Tibial nerve (tissue), 4 donors: Measurements from ENCODE around the gene PKP2. TPM values are rescaled to one million over a fixed set of nuclear protein-coding genes. Genes with fewer than 3 reads are reported as not detected.
A peak's percentile ranks its signal among the peaks of the same experiment; 100 is the strongest.

ENCODE experiments used
- DNase-seq, 2 donors: peaks; one replicate each; pipeline ENCODE4 v3.0.0-alpha.2; 2019; ENCODE audit warnings: low spot score in 2 of 2
- H3K27ac ChIP-seq, 4 donors: fragments of 200-600 bp; sonication (generic) in 3 of 4; one replicate each; pipeline ENCODE4 v1.5.1; 2017 to 2019; ENCODE audit warnings: mild to moderate bottlenecking in 1 of 4
- H3K27me3 ChIP-seq, 2 donors: fragments of 200-600 bp; sonication (generic) in 1 of 2; one replicate each; pipeline versions ENCODE4 v1.5.1 to v1.6.0; 2017 to 2019
- H3K36me3 ChIP-seq, 3 donors: fragments of 200-600 bp; sonication (generic); one replicate each; pipeline ENCODE4 v1.5.1; 2018 to 2019
- H3K4me1 ChIP-seq, 4 donors: fragments of 200-600 bp; sonication (generic) in 3 of 4; one replicate each; pipeline ENCODE4 v1.5.1; 2017 to 2019
- H3K4me3 ChIP-seq, 4 donors: fragments of 200-600 bp; sonication (generic) in 3 of 4; one replicate each; pipeline ENCODE4 v1.5.1; 2017 to 2019; ENCODE audit warnings: mild to moderate bottlenecking in 1 of 4, moderate library complexity in 1 of 4
- H3K9me3 ChIP-seq, 4 donors: fragments of 200-600 bp; sonication (generic) in 3 of 4; one replicate each; pipeline ENCODE4 v1.5.1; 2017 to 2019
- EP300 ChIP-seq, 2 donors: sonication (generic); formaldehyde crosslinking; IDR thresholded peaks; one replicate each; pipeline ENCODE4 v1.6.1; 2017; ENCODE audit warnings: antibody characterized with exemption in 2 of 2, mild to moderate bottlenecking in 1 of 2
- POLR2A ChIP-seq, 2 donors: fragments of 450-650 bp; IDR thresholded peaks; one replicate each; pipeline ENCODE4 v1.6.1; 2017; ENCODE audit warnings: antibody characterized with exemption in 2 of 2, mild to moderate bottlenecking in 2 of 2, moderate library complexity in 2 of 2
- WGBS, 2 donors: methylation state at CpG; one replicate each; pipeline ENCODE4 v1.1.5; 2018; 5-methylcytosine and 5-hydroxymethylcytosine counted together
- total RNA-seq, 4 donors: library from RNA; depleted of rRNA; stranded (reverse); fragments of >200 nt; gene quantifications; one replicate each; pipeline ENCODE4 v1.1.0, GENCODE V29; 2016
- TF ChIP-seq, protein P1 (sequence below), 5 experiments: fragments of 200-600 bp in 3 of 5; fragments of 450-650 bp in 2 of 5; sonication (generic) in 3 of 5; IDR thresholded peaks; one replicate each; pipeline ENCODE4 v1.5.1; 2016 to 2019; ENCODE audit warnings: antibody characterized with exemption in 5 of 5, mild to moderate bottlenecking in 3 of 5, moderate library complexity in 2 of 5

Gene PKP2
- total RNA-seq, 4 donors from 2014 or later = 35.0 to 45.0 (median 42.5) TPM

GRCh38 chr12:32917094-32917611, 20.6 kb upstream of the PKP2 start:
- Histone ChIP-seq H3K4me1 (peaks cover 0 to 11% (median 0%) of the 10 kb centered on the region in 4 donors), H3K36me3 (no peaks in the 10 kb centered on the region), H3K9me3 (no peaks in the 10 kb centered on the region), H3K4me3 (no peak overlapping the region), H3K27me3 (no peaks in the 10 kb centered on the region), H3K27ac (peak overlapping the region in 1 of 4 donors; percentile 77)
- TF ChIP-seq, protein P1, sequence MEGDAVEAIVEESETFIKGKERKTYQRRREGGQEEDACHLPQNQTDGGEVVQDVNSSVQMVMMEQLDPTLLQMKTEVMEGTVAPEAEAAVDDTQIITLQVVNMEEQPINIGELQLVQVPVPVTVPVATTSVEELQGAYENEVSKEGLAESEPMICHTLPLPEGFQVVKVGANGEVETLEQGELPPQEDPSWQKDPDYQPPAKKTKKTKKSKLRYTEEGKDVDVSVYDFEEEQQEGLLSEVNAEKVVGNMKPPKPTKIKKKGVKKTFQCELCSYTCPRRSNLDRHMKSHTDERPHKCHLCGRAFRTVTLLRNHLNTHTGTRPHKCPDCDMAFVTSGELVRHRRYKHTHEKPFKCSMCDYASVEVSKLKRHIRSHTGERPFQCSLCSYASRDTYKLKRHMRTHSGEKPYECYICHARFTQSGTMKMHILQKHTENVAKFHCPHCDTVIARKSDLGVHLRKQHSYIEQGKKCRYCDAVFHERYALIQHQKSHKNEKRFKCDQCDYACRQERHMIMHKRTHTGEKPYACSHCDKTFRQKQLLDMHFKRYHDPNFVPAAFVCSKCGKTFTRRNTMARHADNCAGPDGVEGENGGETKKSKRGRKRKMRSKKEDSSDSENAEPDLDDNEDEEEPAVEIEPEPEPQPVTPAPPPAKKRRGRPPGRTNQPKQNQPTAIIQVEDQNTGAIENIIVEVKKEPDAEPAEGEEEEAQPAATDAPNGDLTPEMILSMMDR (IDR thresholded peaks at IDR 0.05) = no peak
- peak; percentile 80 to 89 for TF ChIP-seq EP300 (IDR thresholded peaks at IDR 0.05)
- TF ChIP-seq POLR2A (IDR thresholded peaks at IDR 0.05) = no peak
- peak in 1 of 2 donors; percentile 40 for DNase-seq

GRCh38 chr12:32907898-32908476, 11.4 kb upstream of the PKP2 start:
- Histone ChIP-seq H3K9me3 (no peaks in the 10 kb centered on the region), H3K27ac (no peak overlapping the region), H3K4me3 (no peak overlapping the region), H3K27me3 (no peaks in the 10 kb centered on the region), H3K4me1 (no peaks in the 10 kb centered on the region), H3K36me3 (no peaks in the 10 kb centered on the region)
- WGBS, 2 donors = 86 to 92% methylated on average over 10 of the region's 10 CpGs
- no peak for DNase-seq
- TF ChIP-seq, protein P1 (IDR thresholded peaks at IDR 0.05) = no peak
- no peak for TF ChIP-seq POLR2A (IDR thresholded peaks at IDR 0.05)
- TF ChIP-seq EP300 (IDR thresholded peaks at IDR 0.05) = no peak

DNA sequence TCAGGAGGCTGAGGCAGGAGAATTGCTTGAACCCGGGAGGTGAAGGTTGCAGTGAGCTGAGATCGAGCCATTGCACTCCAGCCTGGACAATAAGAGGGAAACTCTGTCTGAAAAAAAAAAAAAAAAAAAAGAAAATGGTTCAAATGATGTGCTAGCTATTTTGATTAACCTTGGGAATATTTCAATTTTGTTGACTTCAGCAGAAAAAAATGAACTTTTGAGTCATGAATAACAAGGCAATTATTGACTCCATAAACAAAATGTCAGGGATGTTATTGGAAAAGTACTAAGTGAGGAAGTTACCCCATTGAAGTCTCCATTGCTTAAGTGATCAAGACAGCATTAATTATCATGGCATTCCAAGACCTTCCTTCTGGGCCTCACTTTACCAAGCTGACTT, 10.6 kb upstream of the PKP2 start:
- Histone ChIP-seq H3K4me3 (no peak overlapping the region), H3K36me3 (no peaks in the 10 kb centered on the region), H3K27ac (no peak overlapping the region), H3K9me3 (no peaks in the 10 kb centered on the region), H3K27me3 (no peaks in the 10 kb centered on the region), H3K4me1 (no peaks in the 10 kb centered on the region)
- WGBS, 2 donors = 83 to 89% methylated on average over 2 of the region's 2 CpGs
- TF ChIP-seq EP300 (IDR thresholded peaks at IDR 0.05) (no peak), POLR2A (IDR thresholded peaks at IDR 0.05) (no peak)
- TF ChIP-seq, protein P1 (IDR thresholded peaks at IDR 0.05) = no peak
- no peak for DNase-seq

DNA sequence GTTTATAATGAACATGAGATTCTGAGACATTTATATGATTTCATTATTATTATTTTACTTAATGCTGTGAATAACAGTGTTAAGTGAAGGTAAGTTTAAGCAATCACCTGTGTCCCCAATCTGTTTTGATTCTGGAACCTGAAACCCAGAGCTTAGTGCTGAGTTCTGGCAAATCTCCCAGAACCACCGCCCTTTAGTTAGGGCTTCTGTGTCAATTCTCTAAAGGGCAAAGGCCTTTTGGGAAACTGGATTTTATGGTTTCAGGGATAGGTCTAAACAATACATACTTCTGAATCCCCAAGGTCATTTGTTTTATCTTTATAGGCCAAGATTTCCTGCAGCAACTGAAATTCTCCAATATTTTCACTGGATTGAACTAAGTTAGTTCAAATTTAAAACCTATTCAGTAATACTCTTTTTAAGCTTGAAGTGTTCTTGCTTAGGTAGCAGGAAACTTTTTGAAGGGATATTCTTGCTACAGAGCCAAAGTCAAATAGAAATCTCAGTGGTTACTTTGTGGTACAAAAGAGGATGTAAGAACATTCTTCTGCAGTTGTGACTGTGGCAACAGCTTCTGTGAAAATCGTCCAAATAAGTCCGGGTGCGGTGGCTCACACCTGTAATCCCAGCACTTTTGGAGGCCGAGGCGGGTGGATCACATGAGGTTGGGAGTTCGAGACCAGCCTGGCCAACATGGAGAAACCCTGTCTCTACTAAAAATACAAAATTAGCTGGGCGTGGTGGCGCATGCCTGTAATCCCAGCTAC, 10.0 kb upstream of the PKP2 start:
- 69 to 70% methylated on average over 9 of the region's 9 CpGs for WGBS, 2 donors
- Histone ChIP-seq H3K4me3 (no peak overlapping the region), H3K27ac (no peak overlapping the region), H3K27me3 (no peaks in the 10 kb centered on the region), H3K9me3 (no peaks in the 10 kb centered on the region), H3K4me1 (no peaks in the 10 kb centered on the region), H3K36me3 (no peaks in the 10 kb centered on the region)
- no peak for DNase-seq
- TF ChIP-seq POLR2A (IDR thresholded peaks at IDR 0.05) (no peak), EP300 (IDR thresholded peaks at IDR 0.05) (no peak)

DNA sequence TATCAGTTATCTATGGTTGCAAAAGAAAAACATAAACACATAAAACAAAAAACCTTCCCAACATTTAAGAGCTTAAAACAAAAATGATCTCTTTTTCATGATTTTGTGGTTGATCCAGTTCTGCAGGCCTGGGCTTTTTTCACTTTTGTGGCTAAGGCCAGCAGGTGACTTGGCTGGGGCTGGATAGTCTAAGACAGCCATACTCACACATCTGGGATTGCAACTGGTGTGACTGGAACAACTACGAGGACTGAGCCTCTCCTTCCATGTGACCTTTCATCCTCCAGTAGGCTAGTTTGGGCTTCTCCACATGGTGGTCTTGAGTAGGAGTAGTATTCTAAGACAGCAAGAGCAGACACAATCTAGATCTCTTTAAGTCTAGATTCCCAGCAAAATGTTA, 7.2 kb upstream of the PKP2 start:
- H3K27me3 ChIP-seq = no peaks in the 10 kb centered on the region
- H3K27ac ChIP-seq = no peak overlapping the region
- no peaks in the 10 kb centered on the region for H3K4me1 ChIP-seq
- no peak for DNase-seq
- no peaks in the 10 kb centered on the region for H3K36me3 ChIP-seq
- 52 to 68% methylated on average over 1 of the region's 1 CpG for WGBS, 2 donors
- H3K4me3 ChIP-seq = no peak overlapping the region
- no peaks in the 10 kb centered on the region for H3K9me3 ChIP-seq
- no peak for TF ChIP-seq POLR2A (IDR thresholded peaks at IDR 0.05)
- no peak for TF ChIP-seq EP300 (IDR thresholded peaks at IDR 0.05)
- TF ChIP-seq, protein P1 (IDR thresholded peaks at IDR 0.05) = no peak
